GM19438 (cell line): ENCODE data around the gene TOB2.

Experiments used
- ATAC-seq: cut with Tn5 transposase; IDR thresholded peaks from one replicate; pipeline ENCODE4 v1.9.1; 2021; ENCODE audit warnings: low read depth; ENCODE audit not compliant: unreplicated experiment

The TOB2 gene, protein sequence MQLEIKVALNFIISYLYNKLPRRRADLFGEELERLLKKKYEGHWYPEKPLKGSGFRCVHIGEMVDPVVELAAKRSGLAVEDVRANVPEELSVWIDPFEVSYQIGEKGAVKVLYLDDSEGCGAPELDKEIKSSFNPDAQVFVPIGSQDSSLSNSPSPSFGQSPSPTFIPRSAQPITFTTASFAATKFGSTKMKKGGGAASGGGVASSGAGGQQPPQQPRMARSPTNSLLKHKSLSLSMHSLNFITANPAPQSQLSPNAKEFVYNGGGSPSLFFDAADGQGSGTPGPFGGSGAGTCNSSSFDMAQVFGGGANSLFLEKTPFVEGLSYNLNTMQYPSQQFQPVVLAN

DNA sequence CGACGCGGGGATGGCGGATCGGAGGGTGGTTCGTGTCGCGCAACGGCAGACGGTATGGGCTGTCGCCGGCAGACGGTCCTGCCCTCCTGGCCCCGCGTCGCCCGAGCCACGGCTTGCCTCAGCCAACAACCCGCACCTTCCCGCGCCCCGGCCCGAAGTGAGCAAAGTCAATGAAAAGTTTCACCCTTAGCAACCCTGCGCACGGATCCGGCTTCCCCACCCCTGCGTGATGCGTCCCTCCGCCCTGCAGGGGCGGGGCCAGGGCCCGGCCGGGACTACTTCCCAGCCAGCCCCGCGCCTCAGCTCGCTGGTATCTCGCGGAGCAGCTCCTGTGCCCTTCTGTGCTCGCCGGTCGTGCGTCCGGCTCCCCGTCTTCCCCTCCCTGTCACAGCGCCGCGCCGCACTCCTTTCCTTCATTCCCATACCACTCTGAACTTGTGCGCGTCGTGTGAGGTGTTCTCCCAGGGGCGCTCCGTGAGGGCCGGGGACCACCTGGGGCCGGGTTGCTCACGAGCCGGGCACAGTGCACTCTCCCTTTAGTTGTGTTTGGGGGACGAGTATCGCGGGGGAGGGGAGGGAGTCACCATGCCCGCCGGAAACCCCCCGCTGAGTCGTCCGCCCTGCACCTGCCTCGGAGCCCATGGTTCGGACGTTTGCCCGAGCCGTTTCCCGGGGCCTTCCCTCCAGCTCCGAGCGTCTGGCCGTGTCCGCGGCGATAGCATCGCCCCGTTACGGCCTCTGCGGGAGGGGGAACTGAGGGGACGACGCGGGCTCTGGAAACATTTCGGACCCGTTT lies at the start of gene TOB2:
Gene TOB2 (minus strand): TSS at position 163 of the 796 bp plus-strand sequence. CDS start 9,456 bp downstream, outside the sequence.
- peak; percentile 38 for ATAC-seq

DNA sequence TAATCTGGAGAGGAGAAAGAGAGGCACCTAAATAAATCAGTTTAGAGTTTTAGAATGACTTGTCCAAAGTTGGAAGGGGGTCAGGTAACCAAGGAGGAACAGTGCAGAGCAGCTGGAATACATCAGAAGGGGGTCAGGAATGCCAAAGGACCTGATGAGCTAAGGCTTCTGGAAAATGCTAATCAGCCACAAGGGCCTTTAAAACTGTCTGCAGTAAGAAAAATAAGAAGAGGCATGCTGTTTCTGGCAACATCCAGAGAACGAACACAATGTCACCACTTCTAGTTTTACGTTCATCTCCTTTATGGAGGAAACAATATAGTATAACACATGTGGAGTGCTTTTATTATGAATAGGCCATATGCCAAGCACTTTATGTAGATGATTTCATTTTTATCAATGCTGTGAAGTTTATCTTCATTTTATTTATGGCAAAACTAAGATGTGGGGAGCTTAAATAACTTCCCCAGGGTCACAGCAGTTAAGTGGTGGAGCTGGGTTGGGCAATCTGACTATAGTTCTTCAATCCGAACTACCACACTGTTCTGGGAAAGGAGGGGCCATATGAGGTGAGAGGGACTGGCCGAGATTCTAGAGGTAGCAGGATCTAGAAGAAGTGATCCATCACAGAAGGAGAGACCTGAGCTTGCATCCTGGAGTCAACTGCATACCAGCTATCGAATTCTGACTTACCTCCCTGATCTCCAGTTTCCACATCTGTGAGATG lies 44.9 kb upstream of the TOB2 start:
- ATAC-seq = no peak

DNA sequence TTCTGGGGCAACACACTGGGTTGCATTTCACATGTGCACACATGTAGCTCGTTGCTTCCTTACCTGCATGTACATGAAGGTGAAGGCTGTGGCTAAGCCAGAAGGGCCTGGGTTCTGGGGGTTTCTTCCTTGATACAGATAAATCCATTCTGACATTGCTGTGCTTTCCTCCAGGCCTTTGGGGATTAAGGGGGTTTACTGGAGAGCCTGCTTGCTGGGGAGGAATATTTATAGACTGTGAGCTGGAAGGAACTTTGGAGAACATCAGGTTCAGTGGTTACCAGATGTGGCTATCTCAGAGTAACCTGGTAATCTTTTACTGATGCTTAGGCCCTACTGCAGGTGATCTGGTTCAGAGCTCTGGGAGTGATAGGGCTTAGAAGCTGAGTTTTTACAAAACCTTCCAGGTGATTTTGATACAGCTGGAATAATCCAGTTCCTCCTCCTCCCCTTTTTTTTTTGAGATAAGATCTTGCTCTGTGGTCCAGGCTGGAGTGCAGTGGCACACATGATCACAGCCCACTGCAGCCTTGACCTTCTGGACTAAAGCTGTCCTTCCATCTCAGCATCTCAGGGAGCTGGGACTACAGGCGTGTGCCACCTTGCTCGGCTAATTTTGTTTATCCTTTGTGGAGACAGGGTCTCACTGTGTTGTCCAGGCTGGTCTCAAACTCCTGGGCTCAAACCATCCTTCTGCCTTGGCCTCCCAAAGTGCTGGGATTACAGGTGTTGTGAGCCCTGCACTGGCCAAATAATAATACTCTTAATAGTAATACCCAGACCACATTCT lies 42.2 kb upstream of the TOB2 start:
- no peak for ATAC-seq

DNA sequence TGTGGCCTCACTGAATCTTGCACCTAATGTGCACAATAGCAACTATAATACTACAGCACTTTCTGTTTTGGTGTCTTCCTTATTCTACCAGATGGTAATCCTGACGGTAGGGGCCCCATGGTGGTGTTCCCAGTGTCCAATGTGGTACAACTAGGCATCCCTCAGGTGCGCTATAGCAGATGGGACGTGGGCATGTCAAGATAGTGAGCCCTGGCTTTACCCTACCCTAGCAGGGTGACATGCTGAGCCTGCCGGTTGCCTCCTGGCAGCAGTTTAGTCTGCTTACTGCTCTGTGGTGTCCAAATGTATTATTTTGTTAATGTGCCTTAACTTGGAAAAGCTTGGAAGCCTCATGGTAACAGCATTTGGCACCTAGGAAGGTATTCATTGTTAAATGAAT lies 41.5 kb upstream of the TOB2 start:
- no peak for ATAC-seq

DNA sequence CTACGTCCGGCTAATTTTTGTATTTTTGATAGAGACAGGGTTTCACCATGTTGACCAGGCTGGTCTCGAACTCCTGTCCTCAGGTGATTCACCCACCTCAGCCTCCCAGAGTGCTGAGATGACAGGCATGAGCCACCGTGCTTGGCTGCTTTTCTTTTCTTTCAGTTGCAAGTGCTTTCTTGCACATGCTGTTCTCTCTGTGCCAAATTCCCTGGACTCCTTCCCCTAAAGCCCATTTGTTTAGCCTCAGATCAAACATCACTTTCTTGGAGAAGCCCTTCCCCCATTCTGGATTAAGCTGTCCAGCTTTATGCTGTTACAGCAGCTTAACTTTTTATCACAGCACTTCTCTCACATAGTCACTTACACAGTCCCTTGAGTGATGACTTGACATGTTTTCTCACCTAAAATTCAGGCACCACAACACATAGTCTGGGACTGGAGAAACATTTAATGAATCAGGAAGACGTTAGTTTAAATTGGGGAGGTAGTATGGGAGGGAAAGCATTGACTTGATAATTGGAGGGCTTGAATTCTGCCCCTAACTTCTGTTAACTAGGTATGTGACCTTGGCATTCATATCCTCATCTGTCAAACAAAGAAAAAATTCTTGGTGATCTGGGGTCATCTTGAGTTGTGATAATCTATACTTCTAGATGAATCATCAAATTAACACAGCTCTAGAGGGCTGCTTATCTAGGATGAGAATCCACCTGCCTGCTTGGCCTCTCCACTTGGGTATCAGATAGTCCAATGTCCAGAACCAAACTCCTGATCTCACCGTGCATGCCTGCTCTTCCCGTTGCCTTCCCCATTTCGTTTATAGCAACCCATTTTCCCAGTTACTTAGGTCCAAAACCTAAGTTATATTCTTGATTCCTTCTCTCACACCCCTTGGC lies 40.7 kb upstream of the TOB2 start:
- ATAC-seq = no peak

DNA sequence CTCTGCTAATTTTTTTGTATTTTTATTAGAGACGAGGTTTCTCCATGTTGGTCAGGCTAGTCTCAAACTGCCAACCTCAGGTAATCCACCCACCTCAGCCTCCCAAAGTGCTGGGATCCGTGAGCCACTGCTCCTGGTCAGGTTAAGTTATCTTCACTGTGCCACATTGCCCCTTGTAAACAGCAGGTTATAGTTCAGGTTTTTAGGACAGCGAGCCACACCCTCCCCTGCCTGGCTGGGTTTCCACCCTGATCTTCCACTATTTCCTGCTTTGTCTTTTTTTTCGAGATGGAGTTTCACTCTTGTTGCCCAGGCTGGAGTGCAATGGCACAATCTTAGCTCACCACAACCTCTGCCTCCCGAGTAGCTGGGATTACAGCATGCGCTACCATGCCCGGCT lies 38.4 kb upstream of the TOB2 start:
- ATAC-seq = no peak

DNA sequence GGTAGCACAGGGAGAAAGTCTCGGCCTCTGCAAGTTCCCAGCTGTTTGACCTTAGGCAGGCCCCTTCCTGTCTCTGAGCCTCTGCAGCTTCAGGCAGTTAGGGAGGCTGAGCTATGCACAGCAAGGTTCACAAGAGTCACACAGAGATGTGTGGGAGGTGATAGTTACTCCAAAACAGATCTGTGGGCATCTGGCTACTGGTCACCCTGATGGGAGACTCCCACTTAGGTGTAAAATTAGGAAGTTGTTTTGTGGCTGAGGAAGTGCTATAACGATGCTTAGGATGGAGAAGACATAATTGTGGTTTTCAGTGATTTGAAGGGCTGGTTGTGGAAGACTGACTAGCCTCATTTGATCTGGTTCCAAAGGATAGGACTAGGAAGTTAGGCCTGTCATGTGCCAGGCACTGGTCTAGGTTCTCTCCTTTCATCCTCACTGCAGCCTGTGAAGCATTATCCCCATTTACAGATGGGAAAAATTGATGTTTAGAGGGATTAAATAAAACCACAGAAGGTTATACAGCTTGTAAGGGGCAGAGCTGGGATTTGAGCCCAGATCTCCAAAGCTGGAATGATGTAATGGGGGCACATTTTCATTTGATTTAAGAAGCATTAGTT lies 35.8 kb upstream of the TOB2 start:
- no peak for ATAC-seq

DNA sequence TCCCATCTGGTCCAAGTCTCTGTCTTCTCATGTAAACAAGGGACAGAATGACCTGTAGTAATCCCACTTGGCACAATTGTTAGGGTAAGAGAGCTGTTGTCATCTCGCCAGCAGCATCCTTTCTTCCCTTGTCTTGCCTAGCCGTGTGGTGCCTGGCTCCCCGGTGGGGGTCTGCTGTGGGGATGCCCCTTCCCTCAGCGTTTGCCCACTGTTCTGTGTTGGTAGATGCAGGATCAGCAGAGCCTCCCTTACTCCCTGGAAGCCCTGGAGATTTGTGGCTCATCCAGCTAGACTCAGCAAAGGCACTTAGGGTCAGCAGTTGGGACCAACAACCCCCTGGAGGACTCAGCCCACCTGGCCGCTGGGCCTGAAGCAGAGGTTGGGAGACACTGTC lies 35.3 kb upstream of the TOB2 start:
- no peak for ATAC-seq

DNA sequence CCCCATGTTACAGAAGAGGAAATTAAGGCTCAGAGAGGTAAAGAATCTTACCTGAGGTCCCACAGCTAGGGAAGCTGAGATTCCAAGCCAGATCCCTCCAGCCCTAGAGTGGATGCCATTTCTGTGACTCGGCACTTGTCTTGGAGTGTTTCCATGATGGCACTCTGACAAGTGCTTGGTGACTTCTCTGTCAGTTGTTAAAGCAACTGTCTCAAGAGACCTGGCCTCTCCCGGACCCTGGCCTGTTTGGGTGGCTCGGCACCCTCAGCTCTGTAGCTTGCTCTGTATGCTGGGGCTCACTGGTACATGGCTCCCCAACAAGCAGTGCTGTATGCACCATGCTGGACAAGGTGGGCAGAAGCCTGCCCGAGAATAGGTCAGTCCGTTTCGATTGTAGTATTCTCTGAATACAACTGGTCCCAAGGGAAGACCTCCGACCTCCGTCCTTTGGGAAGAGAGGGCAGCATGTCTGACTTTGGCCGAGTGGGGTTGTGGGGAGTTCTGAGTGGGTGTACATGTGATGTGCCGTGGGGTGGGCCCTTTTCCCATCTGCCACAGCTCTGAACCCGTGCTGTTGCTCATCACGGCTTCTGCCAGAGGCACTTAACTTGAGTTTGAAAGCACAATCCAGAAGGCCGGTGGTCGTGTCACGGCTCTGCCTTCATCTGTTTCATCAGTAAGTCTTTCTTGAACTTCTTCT lies 34.7 kb upstream of the TOB2 start:
- no peak for ATAC-seq

DNA sequence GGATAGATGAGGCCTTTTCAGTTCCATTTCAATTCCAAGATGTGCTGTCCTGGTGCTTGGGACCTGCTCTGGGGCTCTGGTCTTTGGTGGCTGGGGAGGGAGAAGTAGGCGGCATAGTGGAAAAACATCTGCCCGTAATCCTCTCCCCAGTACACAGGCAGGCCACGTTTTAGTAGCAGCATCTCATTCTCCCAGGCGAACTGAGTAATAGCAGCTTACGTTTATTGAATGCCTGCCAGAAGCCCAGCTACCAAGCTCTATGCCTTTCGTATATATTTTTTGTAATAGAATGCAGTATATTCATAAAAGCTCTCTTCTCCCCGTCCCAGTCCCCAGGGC lies 33.8 kb upstream of the TOB2 start:
- ATAC-seq = no peak

DNA sequence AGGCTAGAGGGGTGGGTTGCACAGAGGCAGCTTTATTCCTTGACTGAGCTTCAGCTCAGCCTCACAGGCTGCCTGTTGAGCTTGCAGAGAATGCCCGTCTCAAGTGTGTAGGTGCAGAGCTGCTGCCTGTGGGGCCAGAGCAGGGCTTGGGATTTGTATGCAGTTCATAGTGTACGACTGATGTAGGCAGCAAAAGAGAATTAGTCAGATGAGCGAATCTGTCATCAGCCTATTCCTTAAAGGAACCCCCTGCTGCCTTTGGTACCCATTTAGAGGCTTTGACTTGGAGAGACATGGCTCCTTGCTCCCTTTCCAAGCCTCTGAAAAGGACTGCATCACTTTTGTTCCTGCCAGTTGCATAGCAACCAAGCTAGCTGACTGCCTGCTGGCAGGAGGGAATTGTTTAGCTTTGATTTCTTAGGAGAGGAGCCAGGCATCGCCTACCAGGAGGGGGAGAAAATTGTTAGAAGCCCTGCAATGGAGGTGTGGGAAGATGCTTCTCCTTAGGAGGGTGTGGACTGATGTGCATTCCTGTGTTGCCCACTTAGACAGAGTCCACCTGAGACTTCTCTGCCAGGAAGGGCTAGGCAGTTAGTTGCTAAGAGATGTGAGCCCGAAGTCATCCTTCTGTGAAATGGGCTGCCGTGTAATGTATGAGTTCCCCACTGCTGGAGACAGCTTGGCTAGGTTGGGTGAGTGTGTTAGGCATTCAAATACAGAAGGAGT lies 33.2 kb upstream of the TOB2 start:
- no peak for ATAC-seq

DNA sequence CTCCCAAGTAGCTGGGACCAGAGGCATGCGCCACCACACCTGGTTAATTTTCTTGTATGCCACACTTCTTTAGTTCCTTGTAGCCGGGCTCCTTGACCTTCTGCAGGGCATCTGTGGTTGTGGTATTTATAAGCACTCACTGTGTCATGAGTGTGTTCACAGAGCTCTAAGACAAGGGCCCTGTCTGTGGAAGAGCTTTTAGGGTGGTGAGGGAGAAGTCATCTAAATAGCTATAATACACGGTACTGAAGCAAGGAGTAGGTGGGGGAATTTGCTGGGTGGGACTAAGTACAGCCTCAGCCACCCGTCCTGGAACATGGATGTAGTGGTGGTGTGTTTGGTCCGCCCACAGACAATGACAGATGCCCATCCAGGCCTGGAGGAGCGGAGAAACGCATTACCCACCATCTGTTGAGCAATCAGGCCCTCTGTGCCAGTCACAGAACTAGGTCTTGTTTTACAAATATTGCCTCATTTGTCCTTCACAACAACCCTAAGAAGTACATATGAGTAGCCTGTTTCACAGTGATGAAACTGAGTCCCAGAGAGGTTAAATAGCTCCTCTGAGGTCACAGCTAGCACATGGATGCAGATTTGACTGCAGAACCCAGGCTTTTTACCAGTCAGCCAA lies 32.4 kb upstream of the TOB2 start:
- no peak for ATAC-seq

DNA sequence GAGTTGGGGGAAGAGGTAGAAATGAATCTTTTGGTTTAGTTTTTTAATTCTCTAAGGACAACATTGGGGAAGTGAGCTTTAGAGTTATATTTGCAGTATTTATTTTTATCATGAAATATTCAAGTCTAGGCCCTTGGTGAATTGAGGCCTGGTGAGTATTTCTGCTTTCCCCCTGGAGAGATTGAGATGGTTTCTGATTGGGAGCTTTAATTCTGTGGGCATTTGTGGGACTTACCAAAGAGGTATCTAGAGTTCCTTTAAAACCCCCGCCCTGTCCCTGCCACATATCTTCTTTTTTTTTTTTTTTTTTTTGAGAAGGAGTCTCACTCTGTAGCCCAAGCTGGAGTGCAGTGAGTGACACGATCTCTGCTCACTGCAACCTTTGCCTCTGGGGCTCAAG lies 31.9 kb upstream of the TOB2 start:
- ATAC-seq = no peak

DNA sequence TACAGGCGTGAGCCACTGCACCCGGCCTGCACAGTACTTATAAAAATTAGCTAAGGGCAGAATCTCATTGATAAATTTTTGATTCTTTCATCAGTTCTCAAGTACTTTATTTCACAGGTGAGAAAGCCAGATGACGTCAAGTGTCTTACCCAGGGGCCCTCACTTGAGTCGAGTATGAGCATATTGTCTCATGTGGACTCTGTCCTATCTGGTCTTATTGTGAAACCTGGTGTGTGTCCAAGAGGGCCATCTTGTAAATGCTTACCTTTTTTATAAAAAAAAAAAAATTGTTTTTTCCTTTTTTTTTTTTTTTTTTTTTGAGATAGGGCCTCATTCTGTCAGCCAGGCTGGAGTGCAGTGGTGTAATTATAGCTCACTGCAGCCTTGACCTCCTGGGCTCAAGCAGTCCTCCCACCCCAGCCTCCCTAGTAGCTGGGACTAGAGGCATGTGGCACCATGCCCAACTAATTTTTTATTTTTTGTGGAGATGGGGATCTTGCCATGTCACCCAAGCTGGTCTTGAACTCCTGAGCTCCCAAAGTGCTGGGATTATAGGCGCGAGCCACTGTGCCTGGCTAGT lies 28.4 kb upstream of the TOB2 start:
- no peak for ATAC-seq

DNA sequence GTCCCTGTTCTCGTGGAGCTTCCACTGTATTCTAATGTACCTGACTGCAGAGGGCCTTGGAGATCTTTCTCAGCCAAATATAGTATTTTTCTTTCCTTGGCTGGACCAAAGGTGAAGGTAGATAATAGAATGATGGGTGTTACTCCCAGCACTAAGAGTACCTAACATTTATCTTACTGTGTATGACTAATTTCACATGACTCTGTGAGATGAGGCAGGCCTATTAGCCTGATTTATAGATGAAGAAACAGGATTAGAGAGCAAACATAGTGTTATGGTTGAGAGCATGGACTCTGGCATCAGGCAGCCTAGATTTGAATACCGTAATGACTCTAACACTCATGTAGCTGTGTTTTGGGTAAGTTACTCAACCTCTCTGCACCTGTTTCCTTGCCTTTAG lies 25.0 kb upstream of the TOB2 start:
- ATAC-seq = no peak

DNA sequence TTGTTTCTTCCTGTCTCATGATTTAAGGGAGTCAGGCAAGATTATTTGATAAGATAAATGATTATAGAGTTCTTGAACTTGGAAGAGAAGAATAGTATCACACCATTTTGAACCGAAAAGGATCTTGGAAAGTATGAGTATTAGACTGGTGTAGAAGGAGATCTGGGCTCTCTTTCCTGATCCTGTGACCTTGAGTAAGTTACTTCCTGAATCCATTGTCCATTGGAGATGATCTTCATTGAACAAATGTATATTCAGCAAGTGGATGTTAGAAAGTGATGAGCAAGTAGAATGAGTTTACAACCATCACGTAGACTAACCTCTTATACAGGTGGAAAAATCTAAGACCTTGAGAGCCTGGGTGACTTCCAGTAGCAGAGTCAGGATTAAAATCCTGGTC lies 24.3 kb upstream of the TOB2 start:
- ATAC-seq = no peak

DNA sequence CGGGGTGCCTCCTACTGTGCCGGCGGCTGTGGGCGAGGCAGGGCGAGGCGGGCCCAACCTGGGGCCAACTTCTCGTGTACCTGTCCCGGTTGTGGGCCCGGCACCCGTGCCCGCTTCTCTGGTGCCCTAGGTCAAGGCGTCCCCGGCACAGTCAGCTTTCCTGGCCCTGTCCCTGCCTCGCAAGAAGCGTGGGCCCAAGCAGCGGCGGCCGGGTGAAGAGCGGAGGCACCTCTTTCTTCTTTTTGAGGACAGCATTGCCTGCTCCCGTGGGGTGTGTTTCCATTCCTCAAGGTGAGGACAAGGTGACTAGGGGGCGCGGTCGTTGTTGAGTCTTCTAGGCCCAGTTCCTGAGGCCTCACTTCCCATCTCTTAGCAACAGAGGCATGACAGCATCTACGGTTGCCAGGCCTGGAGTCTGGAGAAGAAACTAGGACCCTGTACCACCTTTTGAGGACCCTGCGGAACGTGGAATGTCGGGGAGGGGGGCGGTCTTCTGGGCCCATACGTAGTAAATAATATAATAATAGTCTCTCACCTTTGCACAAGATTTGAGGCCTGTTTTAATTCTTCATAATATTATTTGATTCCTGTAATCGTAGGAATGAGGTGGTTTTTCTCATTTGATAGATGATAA lies 22.7 kb upstream of the TOB2 start:
- peak; percentile 25 for ATAC-seq
